Measurements from ENCODE around the gene RNF167.
A peak's percentile ranks its signal among the peaks of the same experiment; 100 is the strongest.

Gene RNF167

DNA sequence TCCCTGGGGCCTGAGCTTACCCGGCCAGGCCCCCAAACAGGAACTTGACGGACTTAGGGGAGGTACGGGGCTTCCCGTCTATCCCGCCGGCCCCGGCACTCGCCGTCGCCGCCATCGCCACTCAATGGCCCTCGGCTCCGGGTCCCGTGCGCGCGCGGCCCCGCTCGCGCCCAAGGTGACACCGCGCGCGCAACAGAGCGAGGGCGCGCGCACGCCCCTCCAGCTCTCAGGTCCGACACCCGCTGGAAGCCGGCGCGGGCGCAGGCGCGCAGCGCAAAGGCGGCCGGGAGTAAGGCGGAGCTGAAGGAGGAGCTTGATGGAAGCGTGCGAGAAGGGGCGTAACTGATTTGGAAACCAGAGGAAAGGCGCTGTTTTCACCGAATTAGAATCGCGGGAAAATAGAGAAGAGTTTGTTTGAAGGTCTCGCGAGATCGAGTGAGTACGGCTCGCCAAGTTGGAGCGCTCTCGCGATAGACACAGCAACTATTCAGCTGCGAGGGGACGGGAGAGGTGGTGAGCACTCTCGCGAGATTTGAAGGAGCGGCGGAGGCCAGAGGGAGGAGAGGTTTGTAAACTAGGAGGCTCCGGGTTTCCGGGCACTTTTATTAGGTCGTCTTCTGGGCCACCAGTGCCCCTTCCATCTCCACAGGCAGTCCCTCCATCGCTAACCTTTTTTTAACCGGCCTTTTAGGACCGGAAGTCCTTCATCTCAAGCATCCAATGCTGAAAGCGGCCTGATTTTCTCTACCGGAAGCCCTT is at the start of gene RNF167, which contains the start of gene SLC25A11:
Gene RNF167 (plus strand): TSS at position 473 of the 759 bp plus-strand sequence. CDS start 642 bp downstream, outside the sequence.
Gene SLC25A11 (minus strand): TSS at position 251 of the 759 bp plus-strand sequence. CDS start 136 bp downstream, at position 115.
- peak; percentile 95 for FAIRE-seq
- peak; percentile 98 for DNase-seq (ENCODE audit: insufficient read length, low spot score)

DNA sequence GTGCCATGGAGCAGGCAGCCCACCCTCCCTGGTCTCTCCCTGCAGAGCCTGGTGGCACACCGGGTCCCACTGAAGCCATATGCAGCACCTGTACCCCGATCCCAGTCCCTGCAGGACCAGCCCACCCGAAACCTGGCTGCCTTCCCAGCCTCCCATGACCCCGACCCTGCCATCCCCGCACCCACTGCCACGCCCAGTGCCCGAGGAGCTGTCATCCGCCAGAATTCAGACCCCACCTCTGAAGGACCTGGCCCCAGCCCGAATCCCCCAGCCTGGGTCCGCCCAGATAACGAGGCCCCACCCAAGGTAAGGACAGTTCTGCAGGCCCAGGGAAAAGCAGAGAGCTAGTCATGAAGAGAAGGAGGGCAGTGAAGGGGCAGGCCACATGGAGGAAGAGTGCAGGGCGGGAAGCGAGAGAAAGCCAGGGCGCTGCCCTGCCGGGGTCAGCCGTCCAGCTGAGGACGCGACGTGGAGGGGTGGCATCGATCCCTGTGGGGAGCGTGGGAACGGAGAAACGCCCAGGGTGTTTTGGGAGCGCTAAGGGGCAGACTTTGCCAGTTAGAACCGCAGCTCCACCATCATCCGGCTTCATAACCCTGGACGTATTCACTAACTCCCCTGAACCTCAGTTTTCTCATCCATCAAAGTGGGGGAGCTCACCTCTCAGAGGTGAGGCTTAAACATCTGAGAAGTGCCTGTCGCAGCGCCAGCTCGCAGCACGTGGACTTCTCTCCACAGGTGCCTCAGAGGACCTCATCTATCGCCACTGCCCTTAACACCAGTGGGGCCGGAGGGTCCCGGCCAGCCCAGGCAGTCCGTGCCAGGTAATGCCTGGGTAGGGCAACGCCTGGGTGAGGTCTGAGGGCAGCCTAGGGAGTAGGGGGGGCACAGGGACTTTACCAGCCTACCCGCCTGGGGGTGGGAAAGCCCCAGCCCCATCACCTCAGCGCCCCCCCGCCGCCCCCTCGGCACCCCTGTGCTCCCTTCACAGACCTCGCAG is 48.4 kb upstream of the RNF167 start:
- FAIRE-seq: no peak

DNA sequence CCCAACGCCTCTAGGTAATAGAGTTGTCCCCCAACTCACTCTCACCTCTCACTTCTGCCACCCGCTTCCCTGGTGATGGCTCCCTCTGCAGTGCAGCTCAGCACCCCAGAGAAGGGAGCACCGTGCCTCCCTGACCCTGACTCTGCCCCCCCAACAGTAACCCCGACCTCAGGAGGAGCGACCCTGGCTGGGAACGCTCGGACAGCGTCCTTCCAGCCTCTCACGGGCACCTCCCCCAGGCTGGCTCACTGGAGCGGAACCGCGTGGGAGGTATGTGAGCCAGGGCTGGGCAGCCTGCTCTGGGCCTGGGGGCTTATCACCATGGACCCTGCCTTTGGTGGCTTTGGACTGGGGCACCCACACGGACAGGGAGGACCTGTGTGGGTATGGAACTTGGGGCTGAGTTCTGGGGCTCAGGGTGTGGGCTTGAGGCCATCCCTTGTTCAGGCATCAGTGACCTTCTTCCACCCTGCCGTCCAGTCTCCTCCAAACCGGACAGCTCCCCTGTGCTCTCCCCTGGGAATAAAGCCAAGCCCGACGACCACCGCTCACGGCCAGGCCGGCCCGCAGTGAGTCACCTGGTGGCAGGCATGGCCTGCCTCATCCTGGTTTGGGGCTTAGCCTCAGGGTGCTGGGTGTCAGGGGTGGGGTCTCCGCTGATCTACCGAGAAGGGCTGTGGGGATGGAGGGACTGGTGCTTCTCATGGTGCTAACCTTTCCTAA is 47.4 kb upstream of the RNF167 start:
- FAIRE-seq (no peak), DNase-seq (ENCODE audit: insufficient read length, low spot score) (no peak)

More for the DNA sequence above, 48.4 kb upstream of the RNF167 start:
- no peak for DNase-seq (ENCODE audit: insufficient read length, low spot score)

DNA sequence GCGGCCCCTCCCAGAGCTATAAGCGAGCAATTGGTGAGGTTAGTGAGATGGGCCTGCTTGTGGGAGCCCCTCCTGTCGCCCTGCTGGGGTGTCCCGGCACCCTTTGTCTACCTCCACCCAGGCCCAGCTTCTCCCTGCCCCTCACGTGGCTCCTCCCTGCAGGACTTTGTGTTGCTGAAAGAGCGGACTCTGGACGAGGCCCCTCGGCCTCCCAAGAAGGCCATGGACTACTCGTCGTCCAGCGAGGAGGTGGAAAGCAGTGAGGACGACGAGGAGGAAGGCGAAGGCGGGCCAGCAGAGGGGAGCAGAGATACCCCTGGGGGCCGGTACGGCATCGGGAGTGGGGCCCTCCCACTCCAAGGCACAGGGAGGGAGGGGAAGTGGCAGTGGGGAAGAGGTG is 46.8 kb upstream of the RNF167 start:
- no peak for FAIRE-seq
- no peak for DNase-seq (ENCODE audit: insufficient read length, low spot score)

DNA sequence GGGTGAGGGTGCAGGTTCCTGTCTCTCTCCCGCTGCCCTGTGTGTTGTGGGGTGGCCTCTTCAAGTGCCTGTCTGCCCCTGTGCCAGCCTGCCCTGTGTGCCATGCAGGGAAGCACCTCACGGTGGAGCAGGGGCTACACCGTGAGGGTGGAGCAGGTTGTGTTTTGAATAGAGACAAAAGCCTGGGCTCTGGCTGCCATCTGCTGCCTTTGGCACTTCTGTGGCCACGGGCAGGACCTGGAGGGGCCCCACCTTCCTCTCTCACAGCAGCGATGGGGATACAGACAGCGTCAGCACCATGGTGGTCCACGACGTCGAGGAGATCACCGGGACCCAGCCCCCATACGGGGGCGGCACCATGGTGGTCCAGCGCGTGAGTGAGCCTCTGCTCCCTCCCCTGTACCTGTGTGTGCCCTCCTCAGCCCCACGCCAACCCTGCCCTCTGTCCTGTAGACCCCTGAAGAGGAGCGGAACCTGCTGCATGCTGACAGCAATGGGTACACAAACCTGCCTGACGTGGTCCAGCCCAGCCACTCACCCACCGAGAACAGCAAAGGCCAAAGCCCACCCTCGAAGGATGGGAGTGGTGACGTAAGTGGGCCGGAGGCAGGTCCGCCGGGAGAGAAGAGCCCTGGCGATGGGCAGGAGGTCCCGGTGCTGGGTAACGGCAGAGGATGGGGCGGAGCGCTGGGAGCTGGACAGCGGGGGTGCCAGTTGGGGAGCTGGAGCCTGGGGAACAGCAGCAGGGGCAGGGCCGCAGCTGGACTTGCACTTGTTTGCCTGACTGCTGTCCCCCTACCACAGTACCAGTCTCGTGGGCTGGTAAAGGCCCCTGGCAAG is 46.1 kb upstream of the RNF167 start:
- FAIRE-seq: no peak

DNA sequence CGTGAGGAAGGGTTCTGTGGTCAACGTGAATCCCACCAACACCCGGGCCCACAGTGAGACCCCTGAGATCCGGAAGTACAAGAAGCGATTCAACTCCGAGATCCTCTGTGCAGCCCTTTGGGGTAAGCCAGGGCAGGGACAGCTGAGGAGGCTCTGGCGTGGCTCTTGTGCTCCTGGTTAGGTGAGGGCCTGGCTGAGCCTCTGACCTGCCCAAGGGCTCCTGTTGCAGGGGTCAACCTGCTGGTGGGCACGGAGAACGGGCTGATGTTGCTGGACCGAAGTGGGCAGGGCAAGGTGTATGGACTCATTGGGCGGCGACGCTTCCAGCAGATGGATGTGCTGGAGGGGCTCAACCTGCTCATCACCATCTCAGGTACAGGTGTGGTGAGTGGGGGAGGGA is 44.9 kb upstream of the RNF167 start:
- DNase-seq (ENCODE audit: insufficient read length, low spot score) (no peak), FAIRE-seq (no peak)

More for the DNA sequence above, 46.1 kb upstream of the RNF167 start:
- DNase-seq (ENCODE audit: insufficient read length, low spot score): no peak

DNA sequence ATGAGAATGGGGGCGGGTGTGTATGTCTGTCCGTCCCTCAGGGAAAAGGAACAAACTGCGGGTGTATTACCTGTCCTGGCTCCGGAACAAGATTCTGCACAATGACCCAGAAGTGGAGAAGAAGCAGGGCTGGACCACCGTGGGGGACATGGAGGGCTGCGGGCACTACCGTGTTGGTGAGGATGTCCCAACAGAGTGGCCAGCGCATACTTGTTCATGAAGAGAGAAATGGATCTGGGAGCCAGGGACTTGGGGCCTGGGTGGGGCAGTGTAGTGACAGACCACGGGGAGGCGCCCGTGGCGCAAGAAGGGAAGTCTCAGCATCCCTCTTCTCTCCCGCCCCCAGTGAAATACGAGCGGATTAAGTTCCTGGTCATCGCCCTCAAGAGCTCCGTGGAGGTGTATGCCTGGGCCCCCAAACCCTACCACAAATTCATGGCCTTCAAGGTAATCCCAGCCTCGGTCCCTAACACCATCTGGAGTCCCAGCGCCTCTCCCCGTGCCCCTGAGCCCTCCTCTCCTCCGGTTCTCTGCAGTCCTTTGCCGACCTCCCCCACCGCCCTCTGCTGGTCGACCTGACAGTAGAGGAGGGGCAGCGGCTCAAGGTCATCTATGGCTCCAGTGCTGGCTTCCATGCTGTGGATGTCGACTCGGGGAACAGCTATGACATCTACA is 44.3 kb upstream of the RNF167 start:
- no peak for FAIRE-seq
- DNase-seq (ENCODE audit: insufficient read length, low spot score): no peak

DNA sequence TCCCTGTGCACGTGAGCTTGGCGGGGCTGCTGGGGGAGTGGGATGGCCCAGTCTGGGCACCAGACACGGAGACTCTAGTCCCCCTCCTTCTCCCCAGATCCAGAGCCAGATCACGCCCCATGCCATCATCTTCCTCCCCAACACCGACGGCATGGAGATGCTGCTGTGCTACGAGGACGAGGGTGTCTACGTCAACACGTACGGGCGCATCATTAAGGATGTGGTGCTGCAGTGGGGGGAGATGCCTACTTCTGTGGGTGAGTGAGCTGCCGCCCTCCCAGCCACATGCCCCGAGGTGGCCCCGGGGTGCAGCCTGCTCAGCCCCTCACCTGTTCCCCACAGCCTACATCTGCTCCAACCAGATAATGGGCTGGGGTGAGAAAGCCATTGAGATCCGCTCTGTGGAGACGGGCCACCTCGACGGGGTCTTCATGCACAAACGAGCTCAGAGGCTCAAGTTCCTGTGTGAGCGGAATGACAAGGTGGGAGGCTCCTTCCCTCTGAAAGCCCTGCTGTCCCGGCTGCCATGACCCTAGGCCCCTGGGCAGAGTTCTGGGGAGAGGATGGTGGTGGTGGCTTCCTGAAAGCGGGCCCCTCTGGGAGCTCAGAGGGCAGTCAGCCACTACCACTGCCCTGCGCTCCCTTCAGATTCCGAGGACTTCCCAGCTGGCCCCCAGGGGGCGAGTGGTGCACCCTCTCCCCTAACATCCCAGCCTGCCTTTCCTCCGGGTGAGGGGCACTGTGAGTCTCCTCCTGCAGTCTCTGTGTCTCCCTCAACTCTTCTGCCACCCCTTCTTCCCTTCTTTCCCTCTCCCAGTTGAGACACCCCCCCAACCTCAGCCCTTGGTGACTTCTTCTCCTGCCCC is 43.5 kb upstream of the RNF167 start:
- DNase-seq (ENCODE audit: insufficient read length, low spot score) (no peak), FAIRE-seq (no peak)

DNA sequence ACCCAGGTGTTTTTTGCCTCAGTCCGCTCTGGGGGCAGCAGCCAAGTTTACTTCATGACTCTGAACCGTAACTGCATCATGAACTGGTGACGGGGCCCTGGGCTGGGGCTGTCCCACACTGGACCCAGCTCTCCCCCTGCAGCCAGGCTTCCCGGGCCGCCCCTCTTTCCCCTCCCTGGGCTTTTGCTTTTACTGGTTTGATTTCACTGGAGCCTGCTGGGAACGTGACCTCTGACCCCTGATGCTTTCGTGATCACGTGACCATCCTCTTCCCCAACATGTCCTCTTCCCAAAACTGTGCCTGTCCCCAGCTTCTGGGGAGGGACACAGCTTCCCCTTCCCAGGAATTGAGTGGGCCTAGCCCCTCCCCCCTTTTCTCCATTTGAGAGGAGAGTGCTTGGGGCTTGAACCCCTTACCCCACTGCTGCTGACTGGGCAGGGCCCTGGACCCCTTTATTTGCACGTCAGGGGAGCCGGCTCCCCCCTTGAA is 42.8 kb upstream of the RNF167 start:
- FAIRE-seq: no peak
- no peak for DNase-seq (ENCODE audit: insufficient read length, low spot score)

DNA sequence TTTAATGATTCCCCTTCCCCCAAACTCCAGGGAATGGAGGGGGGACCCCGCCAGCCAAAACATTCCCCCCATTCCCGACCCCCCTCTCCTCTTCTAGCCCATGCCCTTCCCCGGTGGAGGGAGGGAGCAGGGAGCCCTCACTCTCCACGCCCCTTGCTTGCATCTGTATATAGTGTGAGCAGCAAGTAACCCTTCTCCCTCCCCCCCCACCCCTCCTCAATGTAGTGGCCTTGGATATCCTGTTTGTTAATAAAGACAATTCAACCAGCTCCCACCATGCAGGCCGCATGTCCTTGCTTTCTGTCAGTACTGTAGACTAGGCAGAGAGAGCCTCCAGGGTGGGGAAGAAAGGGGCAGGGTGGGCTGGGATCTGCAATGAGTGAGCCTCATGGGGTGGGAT is 42.3 kb upstream of the RNF167 start:
- no peak for FAIRE-seq
- DNase-seq (ENCODE audit: insufficient read length, low spot score): no peak

DNA sequence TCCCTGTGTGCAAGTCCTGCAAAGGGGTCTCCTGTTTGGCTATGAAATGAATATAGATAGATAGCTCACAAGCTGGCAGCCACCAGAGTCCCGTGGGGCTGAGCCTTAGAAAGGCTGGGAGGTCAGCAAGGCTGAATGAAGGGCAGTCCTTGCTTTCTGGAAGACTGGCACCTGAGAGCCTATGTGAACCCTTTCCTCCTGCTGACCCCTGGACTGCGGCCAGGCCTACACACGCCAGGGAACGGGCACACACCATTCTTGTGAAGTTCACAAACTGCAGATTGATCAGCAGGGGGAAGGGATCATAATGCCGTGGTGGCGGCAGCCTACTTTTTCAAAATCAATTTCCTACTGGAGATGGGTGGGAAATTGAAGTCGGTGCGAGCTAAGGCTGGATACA is 41.7 kb upstream of the RNF167 start:
- FAIRE-seq (no peak), DNase-seq (ENCODE audit: insufficient read length, low spot score) (no peak)

DNA sequence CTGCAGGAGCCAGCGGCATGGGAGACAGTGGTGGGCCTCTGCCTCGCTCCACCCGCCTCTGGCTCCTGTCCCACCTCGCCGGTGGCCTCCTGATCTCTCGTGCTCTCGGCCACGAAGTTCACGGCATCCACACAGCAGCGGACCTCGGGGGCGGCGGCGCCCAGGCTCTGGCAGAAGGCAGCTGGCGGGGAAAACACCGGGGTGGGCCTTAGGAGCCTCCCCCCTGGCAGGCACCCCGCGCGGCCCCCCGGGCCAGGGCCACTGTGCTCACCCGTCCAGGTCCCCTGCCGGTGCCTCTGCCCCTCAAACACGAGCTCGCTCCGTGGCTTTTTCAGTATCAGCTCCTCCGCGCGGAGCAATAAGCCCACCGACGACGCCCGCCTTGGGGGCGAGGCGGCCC is 41.1 kb upstream of the RNF167 start:
- no peak for DNase-seq (ENCODE audit: insufficient read length, low spot score)
- no peak for FAIRE-seq

DNA sequence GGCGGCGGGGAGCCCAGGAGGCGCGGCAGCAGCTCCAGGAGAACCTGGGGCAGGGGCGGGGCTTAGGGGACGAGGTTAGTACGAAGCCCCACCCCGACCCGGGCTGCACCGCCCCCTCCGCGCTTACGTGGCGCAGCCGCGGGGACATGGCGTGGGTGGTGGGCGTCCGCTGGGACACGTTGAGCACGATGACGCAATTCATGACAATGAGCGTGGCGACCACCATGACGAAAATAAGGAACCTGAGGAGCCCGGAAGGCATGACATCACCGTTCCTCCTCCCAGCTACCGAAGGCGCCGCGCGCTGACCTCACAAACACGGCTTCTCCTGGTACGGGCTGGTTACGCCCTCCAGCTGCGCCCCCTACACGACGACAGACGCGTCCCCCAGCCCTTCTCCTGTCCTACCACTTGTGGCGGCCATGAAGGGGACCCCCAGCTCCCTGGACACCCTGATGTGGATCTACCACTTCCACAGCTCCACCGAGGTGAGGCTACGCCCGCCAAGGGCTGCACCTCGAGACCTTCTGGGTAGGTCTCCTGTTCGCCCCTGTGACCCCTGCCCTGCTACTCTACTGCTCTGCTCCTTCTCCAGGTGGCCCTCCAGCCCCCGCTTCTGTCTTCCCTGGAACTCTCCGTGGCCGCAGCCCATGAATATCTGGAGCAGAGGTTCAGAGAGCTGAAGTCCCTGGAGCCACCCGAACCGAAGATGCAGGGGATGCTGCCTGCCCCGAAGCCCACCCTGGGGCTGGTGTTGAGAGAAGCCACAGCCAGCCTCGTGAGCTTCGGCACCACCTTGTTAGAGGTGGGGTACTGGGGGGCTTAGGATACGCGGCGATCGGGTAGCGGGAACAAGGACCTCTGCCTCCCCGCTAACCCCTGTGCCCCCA is 40.5 kb upstream of the RNF167 start, which contains the start of gene C17orf107:
Gene C17orf107 (plus strand): TSS at position 196 of the 890 bp plus-strand sequence. CDS start 227 bp downstream, at position 423.
- FAIRE-seq: no peak

DNA sequence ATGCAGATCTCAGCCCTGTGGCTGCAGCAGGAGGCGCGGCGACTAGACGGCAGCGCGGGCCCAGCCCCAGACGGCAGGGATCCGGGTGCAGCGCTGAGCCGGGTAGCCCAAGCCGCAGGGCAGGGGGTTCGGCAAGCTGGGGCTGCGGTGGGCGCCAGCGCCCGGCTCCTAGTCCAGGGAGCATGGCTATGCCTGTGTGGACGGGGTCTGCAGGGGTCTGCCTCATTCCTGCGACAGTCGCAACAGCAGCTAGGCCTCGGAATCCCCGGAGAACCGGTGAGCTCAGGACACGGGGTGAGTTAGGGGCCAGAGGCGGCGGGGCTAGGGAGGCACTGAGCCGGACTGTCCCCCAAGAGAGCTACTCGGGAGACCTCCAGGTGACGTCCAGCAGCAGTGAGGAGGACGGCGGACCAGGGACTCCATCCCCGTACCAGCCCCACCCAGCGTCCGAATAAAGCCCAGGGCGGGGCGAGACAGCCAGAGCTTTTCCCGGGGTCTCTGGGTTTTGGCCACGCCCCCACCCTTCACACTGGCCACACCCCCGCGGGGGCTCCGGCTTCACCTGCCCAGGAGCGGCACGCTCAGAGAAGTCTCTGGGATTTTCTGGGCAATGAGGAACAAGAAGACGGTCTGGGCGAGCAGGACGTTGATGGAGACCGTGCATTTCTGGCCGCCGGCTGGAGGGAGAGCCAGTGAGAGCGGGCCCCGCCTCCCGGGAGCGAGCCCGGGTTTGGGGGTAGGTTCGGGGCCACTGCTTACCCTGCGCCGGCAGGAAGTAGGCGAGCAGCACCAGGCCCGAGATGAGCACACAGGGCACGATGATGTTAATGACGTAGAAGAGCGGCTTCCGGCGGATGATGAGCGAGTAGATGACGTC is 39.6 kb upstream of the RNF167 start:
- DNase-seq (ENCODE audit: insufficient read length, low spot score) (no peak), FAIRE-seq (no peak)

More for the DNA sequence above, 40.5 kb upstream of the RNF167 start, which contains the start of gene C17orf107:
- DNase-seq (ENCODE audit: insufficient read length, low spot score): no peak

DNA sequence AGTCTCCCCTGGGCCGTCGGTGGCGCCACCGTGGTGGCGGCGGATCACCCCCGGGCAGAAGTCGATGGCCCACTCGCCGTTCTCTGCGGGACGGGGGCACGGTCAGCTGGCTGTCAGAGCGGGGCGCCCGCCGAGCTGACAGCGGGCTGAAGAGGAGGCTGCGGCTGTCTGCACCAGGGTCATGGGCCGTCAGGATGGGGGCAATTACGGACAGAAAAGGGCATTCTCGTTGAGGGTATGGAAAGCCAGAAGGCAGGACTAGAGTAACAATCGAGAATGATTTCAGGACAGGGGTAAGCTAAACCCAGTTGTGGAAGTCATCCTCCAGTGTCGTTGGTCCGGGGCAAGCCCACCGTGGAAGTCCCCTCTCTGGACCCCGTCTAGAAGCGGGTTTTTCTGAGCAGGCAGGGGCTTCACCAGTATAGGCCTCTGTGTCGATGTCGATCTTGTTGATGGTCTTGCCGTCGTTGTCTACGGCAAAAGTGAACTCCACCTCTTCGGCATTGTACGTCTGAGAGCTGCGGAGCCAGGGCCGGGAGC is 38.9 kb upstream of the RNF167 start:
- DNase-seq (ENCODE audit: insufficient read length, low spot score) (no peak), FAIRE-seq (no peak)
